Measurements from ENCODE around the gene SP6. TPM values are rescaled to one million over a fixed set of nuclear protein-coding genes. Genes with fewer than 3 reads are reported as not detected.

The SP6 gene
- total RNA-seq, 1 donor from 2014 or later, result 2.0 TPM

GRCh38 chr17:47816947-47817346 lies 34.0 kb downstream of the SP6 start:
- DNase-seq (ENCODE audit: low read depth), result no peak
- no peak for TF ChIP-seq CTCF (conservative IDR thresholded peaks at IDR 0.05; ENCODE audit: low read depth, low read length)
- H3K4me3 ChIP-seq (ENCODE audit: low read depth, low read length), result no peak overlapping the region

GRCh38 chr17:47816111-47816735 lies 34.7 kb downstream of the SP6 start:
- TF ChIP-seq CTCF (conservative IDR thresholded peaks at IDR 0.05; ENCODE audit: low read depth, low read length), result no peak
- DNase-seq (ENCODE audit: low read depth), result no peak
- H3K4me3 ChIP-seq (ENCODE audit: low read depth, low read length), result no peak overlapping the region

- DNase-seq (ENCODE audit: low read depth), result no peak
- TF ChIP-seq CTCF (conservative IDR thresholded peaks at IDR 0.05; ENCODE audit: low read depth, low read length), result no peak
- H3K4me3 ChIP-seq (ENCODE audit: low read depth, low read length), result no peak overlapping the region
Measured at GRCh38 chr17:47815106-47815918, 35.7 kb downstream of the SP6 start.

GRCh38 chr17:47813512-47814031 lies 37.4 kb downstream of the SP6 start:
- no peak overlapping the region for H3K4me3 ChIP-seq (ENCODE audit: low read depth, low read length)
- DNase-seq (ENCODE audit: low read depth), result no peak
- no peak for TF ChIP-seq CTCF (conservative IDR thresholded peaks at IDR 0.05; ENCODE audit: low read depth, low read length)

- no peak overlapping the region for H3K4me3 ChIP-seq (ENCODE audit: low read depth, low read length)
- DNase-seq (ENCODE audit: low read depth), result no peak
- no peak for TF ChIP-seq CTCF (conservative IDR thresholded peaks at IDR 0.05; ENCODE audit: low read depth, low read length)
Measured at GRCh38 chr17:47813077-47813476, 37.9 kb downstream of the SP6 start.

GRCh38 chr17:47812146-47812920 lies 38.6 kb downstream of the SP6 start:
- TF ChIP-seq CTCF (conservative IDR thresholded peaks at IDR 0.05; ENCODE audit: low read depth, low read length), result no peak
- no peak for DNase-seq (ENCODE audit: low read depth)

More at GRCh38 chr17:47812146-47812920, 38.6 kb downstream of the SP6 start:
- H3K4me3 ChIP-seq (ENCODE audit: low read depth, low read length), result no peak overlapping the region
